Fibroblast of lung (primary cell): ENCODE measurements around the gene ZNF600. TPM values are rescaled to one million over a fixed set of nuclear protein-coding genes. Genes with fewer than 3 reads are reported as not detected.
A peak's percentile ranks its signal among the peaks of the same experiment; 100 is the strongest.
"Not testable (repeated sequence)": the region's sequence is repeated elsewhere in the genome, so short reads cannot be mapped to it uniquely, and the experiment has no call there.

Experiments used
- DNase-seq, 2 donors: peaks; one replicate each; pipeline versions ENCODE4 v3.0.0 to v3.0.0-alpha.2; 2010; ENCODE audit warnings: low read depth in 2 of 2
- H2AFZ ChIP-seq: 2 replicates; pipeline ENCODE4 v1.5.1; 2012; ENCODE audit warnings: low read length, control low read depth, inconsistent platforms
- H3K27ac ChIP-seq: 2 replicates; pipeline ENCODE4 v1.5.1; 2011; ENCODE audit warnings: low read length, control low read depth; ENCODE audit not compliant: insufficient read depth
- H3K27me3 ChIP-seq: 2 replicates; pipeline ENCODE4 v1.5.1; 2011; ENCODE audit warnings: mild to moderate bottlenecking, low read length; ENCODE audit not compliant: control insufficient read depth, insufficient read depth
- H3K36me3 ChIP-seq: 2 replicates; pipeline ENCODE4 v1.5.1; 2011; ENCODE audit warnings: low read length; ENCODE audit not compliant: control insufficient read depth, insufficient read depth
- H3K4me1 ChIP-seq: 2 replicates; pipeline ENCODE4 v1.5.1; 2011; ENCODE audit warnings: low read length; ENCODE audit not compliant: control insufficient read depth, insufficient read depth; ENCODE audit errors: extremely low read depth
- H3K4me2 ChIP-seq: 2 replicates; pipeline ENCODE4 v1.5.1; 2011; ENCODE audit warnings: low read length, control low read depth; ENCODE audit not compliant: insufficient read depth; ENCODE audit errors: extremely low read depth
- H3K4me3 ChIP-seq, 4 experiments: fragments of 200-600 bp in 1 of 4; sonication (generic) in 1 of 4; replicated peaks in 1 of 4; 2 replicates each; pipeline ENCODE4 v1.5.1; 2011 to 2016; ENCODE audit warnings: low read length in 4 of 4, low read depth in 3 of 4, mild to moderate bottlenecking in 3 of 4, control low read depth in 2 of 4, inconsistent platforms in 1 of 4, mixed read lengths in 1 of 4; ENCODE audit not compliant: insufficient read depth in 1 of 4; ENCODE audit errors: control extremely low read depth in 1 of 4
- H3K79me2 ChIP-seq: 2 replicates; pipeline ENCODE4 v1.5.1; 2012; ENCODE audit warnings: mild to moderate bottlenecking, low read length, inconsistent platforms; ENCODE audit not compliant: control insufficient read depth, insufficient read depth
- H3K9ac ChIP-seq: 2 replicates; pipeline ENCODE4 v1.5.1; 2011; ENCODE audit warnings: mild to moderate bottlenecking, low read length, control low read depth; ENCODE audit not compliant: insufficient read depth
- H3K9me3 ChIP-seq: 2 replicates; pipeline ENCODE4 v1.5.1; 2012; ENCODE audit warnings: low read depth, low read length; ENCODE audit not compliant: control insufficient read depth, insufficient read depth
- H4K20me1 ChIP-seq: 2 replicates; pipeline ENCODE4 v1.5.1; 2011; ENCODE audit warnings: low read length; ENCODE audit not compliant: control insufficient read depth, insufficient read depth; ENCODE audit errors: extremely low read depth
- polyA minus RNA-seq: library from RNA; depleted of rRNA, polyadenylated mRNA; stranded (reverse); fragments of >200 nt; gene quantifications from 2 replicates; pipeline ENCODE4 v1.2.3, GENCODE V29; 2011; ENCODE audit warnings: low replicate concordance
- polyA plus RNA-seq, 2 donors: library from polyadenylated mRNA; depleted of rRNA in 1 of 2; stranded (reverse) in 1 of 2; unstranded in 1 of 2; fragments of >200 nt; gene quantifications; 2 replicates each; pipeline ENCODE4 v1.2.1, GENCODE V29; 2011 to 2012; ENCODE audit warnings: missing spikeins in 1 of 2
- total RNA-seq: library from RNA; depleted of rRNA; stranded (reverse); fragments of >200 nt; gene quantifications from 2 replicates; pipeline ENCODE4 v1.2.1, GENCODE V29; 2014

The ZNF600 gene
- 2.6 and 5.0 TPM in 2 replicates for total RNA-seq
- polyA plus RNA-seq: 2.7 and 4.9 TPM in 2 replicates
- 1.3 and 3.1 TPM in 2 replicates for polyA plus RNA-seq (2012)
- polyA minus RNA-seq: 1.1 and 1.4 TPM in 2 replicates

DNA sequence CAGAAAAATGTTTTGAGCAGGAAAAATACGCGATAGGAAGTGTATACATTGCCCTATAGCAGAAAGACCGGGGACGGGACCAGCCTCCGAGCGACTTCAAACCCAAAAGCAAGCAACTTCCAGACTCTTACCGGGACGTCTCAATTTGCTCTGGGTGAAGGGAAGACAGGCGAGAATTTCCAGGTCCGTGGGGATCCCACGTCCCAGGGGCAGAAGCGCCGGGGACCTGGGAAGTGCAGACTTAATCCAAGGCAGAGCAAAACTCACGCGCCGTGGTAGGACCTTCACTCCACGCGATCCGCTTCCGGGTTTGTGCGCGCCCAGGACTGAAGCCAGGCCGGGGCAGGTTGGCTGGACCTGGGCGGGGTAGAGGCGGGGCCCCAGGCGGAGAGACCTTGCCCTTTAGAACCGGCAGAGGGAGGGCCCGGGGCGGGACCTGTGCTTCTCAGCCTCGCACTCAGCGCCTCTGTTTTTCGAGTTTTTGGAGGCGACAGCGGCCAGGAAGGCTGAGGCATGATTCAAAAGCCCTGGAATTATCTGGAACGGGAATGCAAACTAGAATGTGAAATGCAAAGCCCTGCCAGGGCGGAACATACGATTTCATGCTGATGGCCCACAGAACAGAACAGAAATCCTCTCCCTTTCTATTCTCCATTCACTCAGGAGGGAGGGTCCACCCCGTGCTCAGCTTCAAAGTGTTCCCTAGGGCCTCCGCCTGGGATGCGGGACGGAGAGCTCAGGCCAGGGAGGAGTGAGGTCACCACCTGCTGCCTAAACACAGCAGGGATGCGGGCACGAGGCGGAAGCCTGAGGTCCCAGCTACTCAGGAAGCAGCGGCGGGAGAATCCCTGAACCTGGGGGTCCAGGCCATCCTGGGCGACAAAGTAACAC, at the start of gene ZNF600:
Gene ZNF600, minus strand, starts transcription at position 328 of the 891 bp plus-strand sequence. CDS start 7,903 bp downstream, outside the sequence.
- H3K27ac ChIP-seq, H3K9me3 ChIP-seq, H3K36me3 ChIP-seq, H3K4me1 ChIP-seq, H3K27me3 ChIP-seq, H3K9ac ChIP-seq, H4K20me1 ChIP-seq, H3K79me2 ChIP-seq: not testable (repeated sequence)
- H2AFZ ChIP-seq: peak within 1 kb of the TSS; percentile 71
- peak; percentile 58 to 73 for DNase-seq
- H3K4me3 ChIP-seq: peak within 1 kb of the TSS; percentile 55 to 75 (median 68)
- H3K4me2 ChIP-seq: peak within 1 kb of the TSS; percentile 73

DNA sequence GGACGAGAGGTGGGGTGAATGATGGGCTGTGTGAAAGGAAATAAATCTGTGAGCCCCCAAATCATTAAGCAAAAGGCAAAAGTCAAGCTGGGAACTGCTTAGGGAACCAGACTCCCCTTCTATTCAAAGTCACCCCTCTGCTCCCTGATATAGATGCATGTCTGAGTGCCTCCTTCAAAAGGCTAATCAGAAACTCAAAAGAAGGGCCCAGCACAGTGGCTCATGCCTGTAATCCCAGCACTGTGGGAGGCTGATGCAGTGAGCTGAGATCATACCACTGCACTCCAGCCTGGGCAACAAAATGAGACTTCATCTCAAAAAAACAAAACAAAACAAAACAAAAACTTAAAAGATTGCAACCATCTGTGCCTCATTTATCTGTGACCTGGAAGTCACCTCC, 47.7 kb upstream of the ZNF600 start:
- not testable (repeated sequence) for H3K79me2 ChIP-seq, H3K27me3 ChIP-seq, H3K36me3 ChIP-seq, H3K9ac ChIP-seq, H3K27ac ChIP-seq, H3K4me2 ChIP-seq, H2AFZ ChIP-seq, DNase-seq, H4K20me1 ChIP-seq, H3K9me3 ChIP-seq, H3K4me3 ChIP-seq, H3K4me1 ChIP-seq

GRCh38 chr19:52833541-52833940, 47.0 kb upstream of the ZNF600 start:
- not testable (repeated sequence) for H3K79me2 ChIP-seq, DNase-seq, H3K27ac ChIP-seq

DNA sequence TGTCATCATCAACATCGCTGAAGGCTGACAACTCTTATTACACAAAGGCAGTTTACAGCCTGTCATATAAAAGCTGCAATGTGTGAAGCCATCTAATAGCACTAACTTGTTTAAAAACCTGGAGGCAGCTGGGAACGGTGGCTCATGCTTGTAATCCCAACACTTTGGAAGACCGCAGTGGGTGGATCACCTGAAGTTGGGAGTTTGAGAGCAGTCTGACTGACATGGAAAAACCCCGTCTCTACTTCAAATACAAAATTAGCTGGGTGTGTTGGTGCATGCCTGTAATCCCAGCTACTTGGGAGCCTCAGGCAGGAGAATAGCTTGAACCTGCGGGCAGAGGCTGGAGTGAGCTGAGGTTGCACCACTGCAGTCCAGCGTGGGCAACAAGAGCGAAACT, 43.3 kb upstream of the ZNF600 start:
- not testable (repeated sequence) for H4K20me1 ChIP-seq, H3K79me2 ChIP-seq, DNase-seq

More at GRCh38 chr19:52833541-52833940, 47.0 kb upstream of the ZNF600 start:
- not testable (repeated sequence) for H4K20me1 ChIP-seq, H3K4me3 ChIP-seq, H3K9me3 ChIP-seq, H3K4me2 ChIP-seq, H2AFZ ChIP-seq, H3K36me3 ChIP-seq, H3K4me1 ChIP-seq, H3K9ac ChIP-seq, H3K27me3 ChIP-seq

More for the DNA sequence above, 43.3 kb upstream of the ZNF600 start:
- H3K36me3 ChIP-seq, H3K27ac ChIP-seq, H3K4me3 ChIP-seq, H3K4me2 ChIP-seq, H3K4me1 ChIP-seq, H3K27me3 ChIP-seq, H2AFZ ChIP-seq, H3K9me3 ChIP-seq, H3K9ac ChIP-seq: not testable (repeated sequence)
